HG03521 (cell line): Measurements from ENCODE around the gene GREB1.

ENCODE experiments used
- ATAC-seq: cut with Tn5 transposase; IDR thresholded peaks from one replicate; pipeline ENCODE4 v1.9.1; 2021; ENCODE audit warnings: mild to moderate bottlenecking, moderate library complexity; ENCODE audit not compliant: unreplicated experiment

GREB1 gene

DNA sequence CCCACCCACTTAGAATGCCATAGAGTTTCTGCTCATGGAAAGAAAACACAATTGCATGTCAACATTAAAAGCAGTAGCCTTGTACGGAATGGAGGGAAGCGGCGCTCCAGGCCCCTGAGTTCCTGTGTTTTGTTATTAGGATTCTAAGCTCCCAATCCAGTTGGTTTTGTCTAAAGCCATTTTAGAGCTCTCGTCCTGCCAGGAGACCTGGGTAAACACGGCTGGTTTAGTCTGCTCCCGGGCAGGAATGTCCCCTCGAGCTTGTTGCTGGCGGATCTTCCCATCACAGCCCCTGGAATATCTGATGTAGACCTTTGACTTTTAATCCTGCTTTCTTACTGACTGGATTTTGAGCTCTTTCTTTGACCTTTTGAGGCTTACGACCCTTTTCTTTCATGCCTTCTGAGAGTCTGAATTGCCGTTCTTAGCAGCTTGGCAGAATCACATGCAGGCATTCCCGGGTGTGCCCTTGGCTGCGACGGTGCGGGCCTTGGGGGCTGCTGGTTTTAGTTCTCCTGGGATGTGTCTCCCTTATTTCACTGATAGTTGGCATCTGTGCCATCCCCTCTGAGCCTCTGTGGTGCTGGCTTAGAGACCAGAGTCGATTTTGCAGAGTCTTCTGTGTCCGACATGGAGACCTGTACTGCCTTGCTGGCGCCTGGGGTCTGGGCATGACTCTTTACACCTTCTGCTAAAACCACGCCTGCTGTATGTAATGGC is 25.4 kb downstream of the GREB1 start:
- ATAC-seq: no peak

DNA sequence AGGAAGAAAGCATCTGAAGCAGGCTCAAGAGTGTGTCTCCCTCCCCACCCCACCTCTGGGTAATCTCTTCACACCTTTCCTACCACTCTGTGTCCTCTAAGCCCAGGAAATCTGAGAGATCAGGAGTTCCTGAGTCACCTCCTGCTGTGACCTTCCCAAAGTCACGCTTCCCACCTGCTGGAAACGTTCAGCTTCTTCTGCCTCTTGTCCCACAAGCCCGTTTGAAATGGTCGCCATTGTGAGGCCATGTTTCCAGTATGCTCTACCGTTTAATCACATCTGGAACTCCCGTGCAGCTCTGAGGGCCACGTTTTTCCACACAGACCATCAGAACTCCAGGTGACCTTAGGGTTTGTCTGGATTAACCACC is 25.9 kb downstream of the GREB1 start:
- ATAC-seq: no peak

DNA sequence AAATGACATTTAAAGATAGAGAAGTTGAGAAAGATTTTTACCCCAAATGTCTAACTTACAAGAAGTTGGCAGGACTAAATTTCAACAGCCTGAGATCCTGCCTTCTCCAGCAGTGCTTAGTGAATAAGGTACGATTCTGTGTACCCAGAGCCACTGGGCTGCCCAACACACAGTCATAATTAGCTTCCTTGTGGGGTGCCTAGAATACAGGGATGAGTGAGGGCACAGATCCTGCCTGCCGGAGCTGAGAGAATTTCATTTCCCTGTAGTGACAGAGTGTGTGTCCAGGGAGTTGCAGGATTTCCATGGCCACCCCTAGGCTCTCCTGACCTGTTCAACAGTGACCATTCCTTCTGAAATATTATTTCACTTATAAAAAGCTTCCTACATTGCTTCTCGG is 27.0 kb downstream of the GREB1 start:
- ATAC-seq: no peak

DNA sequence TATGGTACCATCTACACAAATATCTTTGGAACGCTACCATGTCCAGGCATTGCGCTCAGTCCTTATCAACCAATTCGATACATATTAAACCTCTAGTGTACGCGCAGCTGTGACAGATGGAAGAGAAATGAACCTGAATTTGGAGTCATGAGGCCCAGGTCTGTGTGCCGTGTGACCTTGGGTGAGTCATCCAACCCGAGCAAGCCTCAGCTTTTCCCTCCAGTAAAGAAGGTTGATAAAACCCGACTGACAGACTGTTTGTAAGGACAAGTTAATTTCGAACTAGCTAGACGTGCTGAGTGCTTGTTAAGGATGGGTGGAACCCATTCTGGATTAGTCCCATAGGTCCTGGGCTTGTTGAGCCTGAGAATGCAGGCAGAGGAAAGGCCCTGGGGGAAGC is 28.2 kb downstream of the GREB1 start:
- ATAC-seq: no peak

DNA sequence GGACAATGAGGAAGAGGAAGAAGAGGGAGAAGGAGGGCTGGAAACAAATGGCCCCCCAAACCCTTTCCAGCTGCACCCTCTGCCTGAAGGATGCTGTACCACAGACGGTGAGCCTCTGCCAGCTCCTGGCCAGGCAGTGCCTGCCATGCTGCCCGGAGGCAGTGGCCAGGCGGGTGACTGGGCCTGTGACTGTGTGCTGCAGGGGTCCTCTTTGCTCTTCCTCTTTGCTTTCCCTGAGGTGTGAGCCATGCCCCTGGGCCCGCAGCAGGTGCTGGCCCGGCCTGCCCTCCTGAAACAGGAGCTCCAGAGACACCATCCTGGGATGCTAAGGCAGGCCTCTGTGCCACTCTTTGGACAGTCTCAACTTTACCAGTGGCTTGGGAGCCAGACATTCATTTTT is 28.6 kb downstream of the GREB1 start:
- no peak for ATAC-seq

DNA sequence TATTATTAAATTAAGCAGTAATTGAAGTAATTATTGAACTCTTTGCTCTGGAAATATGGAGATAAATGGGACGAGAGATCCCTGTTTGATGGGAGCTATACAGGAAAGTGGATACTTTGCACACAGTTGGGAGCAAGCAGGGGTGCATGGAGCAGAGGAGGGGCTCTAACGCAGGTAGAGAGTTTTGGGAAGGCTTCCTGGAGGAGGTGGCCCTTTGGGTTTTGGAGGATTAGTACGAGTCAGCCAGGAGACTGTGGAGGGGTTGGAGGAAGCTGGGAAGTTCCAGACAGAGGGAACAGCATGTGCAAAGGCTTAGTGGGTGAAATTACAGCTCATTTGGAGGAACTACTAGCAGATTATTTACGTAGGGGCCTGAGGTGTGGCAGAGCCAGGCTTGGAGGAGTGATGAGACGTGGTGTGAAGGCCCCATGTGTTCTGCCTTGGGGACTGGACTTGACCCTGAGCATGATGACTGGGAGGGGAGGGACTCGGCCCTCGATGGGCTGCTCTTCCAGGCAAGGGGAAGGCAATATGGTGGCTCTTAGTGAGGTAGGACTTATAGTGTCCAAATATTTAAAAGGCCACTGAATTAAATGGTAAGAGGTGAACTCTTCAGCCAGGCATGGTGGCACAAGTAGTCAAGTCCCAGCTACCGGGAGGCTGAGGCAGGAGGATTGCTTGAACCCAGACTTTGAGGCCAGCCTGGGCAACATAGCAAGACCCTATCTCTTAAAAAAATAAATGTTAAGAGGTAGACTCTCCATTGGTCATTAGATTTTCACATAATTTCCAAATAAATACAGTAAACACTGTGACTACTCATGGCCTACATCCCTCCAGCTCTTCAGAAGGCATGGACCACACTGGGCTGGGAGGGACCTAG is 30.2 kb downstream of the GREB1 start:
- no peak for ATAC-seq

DNA sequence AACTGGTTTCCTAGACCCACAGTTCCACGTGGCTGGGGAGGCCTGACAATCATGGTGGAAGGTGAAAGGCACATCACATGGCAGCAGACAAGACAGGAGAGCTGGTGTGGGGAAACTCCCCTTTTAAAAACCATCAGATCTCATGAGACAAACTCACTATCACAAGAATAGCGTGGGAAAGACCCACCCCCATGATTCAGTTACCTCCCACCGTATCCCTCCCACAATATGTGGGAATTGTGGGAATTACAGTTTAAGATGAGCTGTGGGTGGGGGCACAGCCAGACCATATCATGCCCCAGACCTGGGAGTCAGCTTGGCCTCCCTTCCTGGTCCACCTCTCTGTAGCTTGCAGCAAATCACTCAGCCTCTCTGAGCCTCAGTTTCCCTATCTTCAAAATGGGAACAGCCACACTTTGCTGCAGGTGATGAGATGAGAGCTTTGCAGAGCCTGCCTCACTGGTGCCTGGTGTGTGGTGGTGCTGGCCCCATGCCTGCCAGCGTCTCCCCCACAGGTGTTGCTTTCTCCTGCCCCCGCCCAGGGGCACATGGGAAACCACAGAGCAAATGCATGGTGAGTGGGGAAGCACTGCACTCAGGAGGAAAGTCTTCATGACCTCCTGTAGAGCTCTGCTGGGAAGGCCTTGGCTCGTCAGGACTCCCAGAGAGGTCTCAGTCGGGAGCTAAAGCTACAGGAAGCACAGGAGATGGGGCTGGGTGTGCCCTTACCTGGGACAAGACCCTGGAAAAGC is 31.1 kb downstream of the GREB1 start:
- no peak for ATAC-seq

DNA sequence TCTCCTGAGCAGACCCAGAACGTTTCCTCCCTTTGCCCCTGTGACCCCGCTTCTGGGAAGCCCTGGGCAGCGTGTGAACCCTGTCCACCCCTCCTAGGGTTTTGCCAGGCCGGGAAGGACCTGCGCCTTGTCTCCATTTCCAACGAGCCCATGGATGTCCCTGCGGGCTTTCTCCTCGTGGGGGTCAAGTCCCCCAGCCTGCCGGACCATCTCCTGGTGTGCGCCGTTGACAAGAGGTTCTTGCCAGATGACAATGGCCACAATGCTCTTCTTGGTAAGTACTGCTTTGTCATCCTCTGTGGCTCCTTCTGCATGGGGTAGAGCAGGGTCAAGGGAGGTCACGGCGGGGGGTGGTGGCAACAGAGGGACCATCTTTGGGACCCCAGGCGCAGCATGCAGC is 32.5 kb downstream of the GREB1 start:
- ATAC-seq: no peak

DNA sequence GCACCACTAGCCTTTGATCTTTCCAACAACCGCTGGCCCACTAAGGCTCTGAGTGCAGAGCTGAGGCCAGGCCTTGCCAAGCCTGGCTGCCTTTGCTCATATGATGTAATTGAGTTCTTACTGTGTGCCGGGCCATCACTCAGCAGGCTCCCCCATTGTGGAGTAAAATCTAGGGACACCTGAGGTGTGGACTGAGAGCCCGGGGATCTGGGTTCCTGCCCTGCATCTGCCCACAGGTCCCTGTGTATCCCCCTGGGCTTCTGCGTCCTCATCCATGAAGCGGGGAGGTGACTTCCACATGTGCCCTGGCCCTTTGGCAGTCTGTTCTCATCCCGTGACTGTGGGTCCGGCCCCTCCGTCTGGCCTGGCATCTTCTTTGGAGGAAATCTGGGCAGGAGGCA is 33.8 kb downstream of the GREB1 start:
- ATAC-seq: no peak

DNA sequence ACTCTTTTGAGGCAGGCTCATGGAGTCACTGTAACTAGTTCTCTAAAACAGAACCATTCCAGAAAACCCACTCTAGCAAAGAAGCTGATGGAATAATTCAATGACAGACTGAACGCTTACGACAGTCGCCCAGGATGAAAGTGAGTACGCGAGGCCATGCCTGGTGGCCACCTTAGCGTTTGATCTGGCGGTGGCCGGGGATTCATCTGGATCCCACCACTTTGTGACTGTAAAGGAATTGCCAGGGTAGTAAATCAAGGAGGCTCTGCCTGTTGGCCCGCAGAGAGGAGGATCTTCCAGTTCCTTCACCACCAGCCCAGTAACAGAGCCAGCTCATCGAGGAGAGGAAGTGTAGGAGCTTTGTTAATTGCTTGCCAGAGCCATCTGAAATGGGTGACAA is 34.6 kb downstream of the GREB1 start:
- no peak for ATAC-seq

DNA sequence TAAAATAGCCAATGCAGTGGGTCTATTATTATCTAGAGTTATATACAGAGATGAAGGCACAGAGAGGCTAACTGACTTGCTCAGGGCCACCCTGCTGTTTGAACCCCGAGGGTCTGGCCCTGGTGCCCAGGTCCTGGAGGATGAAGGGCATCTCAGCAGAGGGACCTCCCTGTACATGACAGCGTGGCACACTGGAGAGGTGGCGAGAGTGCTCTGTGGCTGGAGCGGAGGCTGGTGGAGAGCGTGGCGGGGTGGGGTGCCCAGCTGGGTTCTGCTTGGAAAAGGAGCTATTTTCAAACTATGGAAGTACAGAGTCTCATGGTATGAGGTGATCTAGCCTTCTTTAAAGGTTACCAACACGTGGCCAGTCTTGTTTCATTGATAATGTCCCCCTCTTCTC is 35.8 kb downstream of the GREB1 start:
- ATAC-seq: no peak

DNA sequence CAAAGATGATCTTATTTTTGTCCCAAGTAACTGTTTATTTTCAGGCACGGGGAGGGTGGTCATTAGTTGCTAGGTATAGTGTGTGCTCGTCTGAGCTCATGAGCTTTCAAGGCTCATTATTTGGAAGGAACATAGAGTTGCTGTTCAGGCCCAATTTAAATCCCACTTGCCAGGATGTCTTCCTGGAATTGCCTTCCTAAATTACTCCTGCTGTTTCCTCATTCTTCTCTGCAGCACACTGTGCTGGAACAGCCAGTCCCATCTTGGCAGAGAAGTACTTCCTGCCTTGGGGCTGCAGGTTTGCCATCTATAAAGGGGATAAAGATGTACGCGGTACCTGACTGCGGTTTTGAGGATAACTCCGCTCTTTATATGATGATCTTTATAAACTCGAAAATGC is 37.3 kb downstream of the GREB1 start:
- no peak for ATAC-seq

DNA sequence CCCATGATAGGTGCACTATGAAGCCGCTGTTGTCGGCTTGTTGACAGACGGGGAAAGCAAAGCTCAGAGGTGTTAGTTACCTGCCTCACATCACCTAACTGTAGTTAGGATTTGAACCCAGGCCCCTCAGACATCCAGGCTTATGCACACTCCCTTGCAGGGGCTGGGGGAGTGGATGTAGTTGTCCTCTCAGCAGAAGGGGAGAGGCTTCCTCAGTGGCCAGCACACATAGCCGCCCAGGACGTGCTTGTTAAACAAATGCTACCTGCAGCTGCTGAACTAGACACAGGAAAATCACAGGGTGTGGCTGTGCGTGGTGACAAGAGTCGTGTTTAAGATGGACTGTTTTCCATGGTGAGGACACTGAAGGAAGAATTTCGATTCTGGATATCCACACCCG is 39.2 kb downstream of the GREB1 start:
- no peak for ATAC-seq

DNA sequence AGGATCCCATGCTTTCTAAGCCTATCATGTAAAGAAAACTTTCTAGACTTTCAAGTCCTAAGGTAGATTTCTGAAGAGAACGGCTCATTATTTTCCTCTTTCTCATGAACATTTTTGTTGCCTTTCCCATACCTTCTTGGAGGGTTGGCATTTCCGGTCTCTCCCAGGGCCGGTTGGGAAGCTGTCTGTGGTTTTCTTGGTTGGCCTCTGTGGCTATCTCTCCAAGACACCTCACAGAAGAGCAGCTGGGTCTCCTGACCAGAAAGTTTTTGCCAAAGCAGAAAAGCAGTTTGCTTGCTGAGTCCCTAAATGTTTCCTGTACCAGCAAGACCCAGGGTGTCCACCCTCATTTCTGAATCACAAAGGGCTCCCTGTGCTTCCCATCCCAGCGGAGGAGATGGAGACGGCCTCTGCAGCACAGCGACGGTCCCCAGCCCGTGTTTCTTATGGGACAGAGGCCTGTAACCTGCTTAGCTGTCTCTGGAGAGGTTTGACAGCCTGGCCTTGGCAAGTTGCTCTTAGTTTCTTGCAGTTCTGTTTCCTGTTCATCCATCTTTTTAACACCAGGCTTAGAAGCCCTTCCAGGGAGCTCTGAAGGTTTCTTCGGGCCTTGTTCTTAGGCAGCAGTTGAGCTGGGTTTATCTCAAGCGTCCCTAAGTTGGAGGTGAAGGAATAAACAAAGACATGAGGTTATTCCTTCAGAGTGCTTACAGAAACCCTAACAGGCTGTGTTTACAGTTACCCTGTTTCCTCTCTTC is 39.8 kb downstream of the GREB1 start:
- ATAC-seq: no peak

DNA sequence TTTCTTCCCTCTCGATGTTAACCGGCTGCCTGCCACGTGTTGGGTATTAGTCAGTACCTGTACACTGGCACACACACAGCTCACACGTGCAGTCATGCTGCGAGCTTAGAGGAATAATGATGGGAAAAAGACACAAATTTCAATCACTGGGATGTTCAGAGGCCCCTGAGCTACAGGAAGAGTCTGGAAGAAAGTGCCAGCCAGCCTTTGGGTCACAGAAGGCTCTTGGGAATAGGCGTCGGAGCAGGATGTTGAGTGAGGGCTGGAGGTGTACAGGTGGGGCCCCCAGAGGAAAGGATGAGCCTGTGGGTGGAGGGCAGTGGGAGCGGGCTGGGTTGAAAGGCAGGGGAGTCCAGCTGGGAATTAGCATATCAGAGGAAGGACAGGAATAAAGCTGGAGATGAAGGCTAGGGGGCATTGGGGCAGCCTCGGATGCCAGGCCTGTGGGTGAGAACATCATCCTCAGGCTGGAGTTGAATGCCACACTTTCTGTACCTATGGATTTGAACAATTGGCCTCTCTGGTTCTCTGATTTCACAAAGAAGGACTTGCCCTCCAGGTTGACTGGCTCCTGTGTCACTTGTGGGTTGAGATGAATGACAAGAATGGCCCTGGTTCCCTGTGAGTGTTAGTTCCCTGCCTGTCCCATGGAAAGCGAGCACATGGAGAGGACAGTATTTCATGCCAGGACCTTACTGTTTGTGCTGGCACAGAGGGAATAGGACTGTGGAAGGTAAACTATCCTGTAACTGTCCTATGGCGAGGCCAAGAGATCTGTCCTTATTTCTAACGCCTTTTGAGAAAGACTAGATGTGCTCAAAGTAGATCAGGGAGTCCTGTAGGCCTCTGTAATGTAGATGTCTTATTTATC is 40.6 kb downstream of the GREB1 start:
- ATAC-seq: no peak

DNA sequence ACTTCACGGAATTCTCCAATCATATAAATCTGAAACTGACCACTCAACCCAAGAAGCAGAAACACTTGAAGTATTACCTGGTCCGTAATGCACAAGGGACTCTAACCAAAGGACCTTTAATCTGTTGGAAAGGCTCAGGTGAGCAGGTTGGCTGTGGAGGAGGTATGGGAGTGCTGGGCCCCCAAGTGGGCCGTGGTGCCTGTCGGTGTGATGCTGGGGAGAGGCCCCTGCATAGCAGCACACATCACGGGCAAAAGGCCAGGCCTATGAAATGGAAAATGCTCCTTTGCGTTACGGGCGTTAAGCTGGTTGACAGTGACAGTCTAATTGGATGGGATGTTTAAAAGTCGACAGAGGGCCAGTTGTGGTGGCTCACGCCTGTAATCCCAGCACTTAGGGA is 42.6 kb downstream of the GREB1 start:
- no peak for ATAC-seq

DNA sequence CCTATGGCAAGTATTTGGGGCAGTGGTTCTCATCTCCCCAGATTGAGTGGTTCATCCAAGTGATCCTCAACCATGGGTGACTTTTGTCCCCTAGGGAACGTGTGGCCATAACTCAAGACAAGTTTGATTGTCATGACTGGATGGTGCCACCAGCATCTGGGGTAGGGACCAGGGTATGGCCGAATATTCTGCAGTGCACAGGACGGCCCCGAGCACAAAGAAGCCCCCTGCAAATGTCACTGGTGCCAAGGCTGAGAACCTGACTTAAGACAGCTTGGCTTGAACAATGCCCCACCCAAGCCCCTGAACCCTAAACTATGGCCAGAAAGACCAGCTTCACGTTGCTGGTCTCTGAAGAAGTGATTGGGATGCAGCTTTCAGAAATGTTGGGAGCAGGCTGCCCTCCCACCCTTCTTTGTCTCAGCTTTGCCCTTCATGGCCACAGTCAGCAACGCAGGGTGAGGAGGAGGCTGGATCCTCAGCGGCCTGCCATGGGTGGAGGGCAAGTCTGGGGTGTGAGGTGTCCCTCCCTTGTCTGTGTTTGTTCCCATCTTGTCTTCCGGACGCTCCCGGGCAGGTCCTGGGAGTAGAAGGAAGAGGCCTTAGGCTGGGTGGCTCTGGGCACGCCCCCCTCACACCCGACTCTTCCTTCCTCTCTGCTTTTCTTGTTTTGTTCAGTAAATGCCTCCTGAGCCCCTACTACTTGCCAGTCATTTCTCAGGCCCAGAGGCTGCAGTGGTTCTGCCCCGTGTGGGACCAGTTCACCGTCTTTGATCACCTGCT is 43.4 kb downstream of the GREB1 start:
- no peak for ATAC-seq

DNA sequence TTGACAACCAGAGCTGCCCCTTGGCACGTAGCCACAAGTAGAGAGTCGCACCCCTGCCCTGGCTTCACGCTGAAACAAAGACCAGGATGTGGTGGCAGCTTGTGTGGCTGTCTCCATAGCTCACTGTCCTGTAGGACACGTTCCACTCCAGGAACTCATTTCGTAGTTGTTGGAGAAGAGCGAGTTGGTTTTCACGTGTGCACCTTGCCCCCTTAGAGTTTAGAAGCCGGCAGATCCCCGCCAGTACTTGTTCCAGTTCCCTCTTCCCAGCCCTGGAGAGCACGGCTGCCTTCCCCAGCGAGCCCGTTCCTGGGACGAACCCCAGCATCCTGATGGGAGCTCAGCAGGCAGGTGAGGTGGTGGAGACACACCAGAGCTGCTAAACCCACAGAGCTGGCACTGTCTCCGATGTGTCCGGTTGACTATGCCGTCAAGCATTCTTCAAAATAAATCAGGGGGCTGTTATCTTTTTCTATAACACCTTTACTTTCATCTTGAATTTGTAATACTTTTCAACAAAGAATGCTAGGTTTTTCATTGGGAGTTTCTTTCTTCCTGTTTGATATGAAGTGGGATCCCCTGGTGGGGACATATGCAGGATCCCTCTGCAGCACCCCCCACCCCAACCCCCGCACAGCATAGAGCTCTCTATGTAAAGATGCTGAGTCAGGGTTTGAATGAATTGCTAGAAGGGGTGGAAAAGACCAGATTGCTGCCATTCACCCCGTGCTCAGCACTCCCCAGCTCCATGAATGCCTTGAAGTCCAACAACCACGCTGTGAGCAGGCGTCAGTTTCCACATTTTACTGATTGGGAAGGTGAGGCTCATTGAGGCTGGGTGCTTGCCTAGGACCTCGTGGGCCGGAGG is 44.5 kb downstream of the GREB1 start:
- no peak for ATAC-seq
